ENCODE data around the gene RNLS. TPM values are rescaled to one million over a fixed set of nuclear protein-coding genes. Genes with fewer than 3 reads are reported as not detected.

Gene RNLS
- total and polyA plus RNA-seq, 2 donors from 2014 or later: 19.5 to 21.1 TPM

DNA sequence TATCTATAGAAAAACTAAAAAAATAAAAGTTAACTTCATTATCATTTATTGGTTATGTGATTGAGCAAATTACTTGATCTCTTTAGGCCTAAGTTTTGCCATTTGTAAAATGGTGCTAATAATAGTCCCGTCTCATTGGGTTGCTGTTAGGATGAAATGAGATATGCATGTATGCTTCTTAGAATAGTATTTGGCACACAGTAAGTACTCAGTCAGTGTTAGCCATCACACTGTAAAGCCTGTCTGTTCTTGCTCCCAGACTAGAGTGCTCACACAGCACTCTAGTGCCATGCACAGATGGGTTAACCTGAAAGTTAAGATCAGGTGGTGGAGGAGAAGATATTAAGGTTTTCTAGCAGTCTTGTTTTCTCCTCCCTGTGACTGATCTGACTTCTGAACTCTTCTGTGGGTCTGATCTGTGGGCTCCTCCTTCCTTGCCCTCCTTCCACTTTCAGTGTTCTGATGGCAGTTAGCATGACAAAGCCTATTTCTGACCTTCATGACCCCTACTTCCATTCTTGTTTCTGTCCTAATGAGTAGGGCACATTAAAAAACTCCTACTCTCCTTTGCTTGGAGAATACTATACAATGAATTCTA is 167.5 kb downstream of the RNLS start:
- TF ChIP-seq, protein P1, sequence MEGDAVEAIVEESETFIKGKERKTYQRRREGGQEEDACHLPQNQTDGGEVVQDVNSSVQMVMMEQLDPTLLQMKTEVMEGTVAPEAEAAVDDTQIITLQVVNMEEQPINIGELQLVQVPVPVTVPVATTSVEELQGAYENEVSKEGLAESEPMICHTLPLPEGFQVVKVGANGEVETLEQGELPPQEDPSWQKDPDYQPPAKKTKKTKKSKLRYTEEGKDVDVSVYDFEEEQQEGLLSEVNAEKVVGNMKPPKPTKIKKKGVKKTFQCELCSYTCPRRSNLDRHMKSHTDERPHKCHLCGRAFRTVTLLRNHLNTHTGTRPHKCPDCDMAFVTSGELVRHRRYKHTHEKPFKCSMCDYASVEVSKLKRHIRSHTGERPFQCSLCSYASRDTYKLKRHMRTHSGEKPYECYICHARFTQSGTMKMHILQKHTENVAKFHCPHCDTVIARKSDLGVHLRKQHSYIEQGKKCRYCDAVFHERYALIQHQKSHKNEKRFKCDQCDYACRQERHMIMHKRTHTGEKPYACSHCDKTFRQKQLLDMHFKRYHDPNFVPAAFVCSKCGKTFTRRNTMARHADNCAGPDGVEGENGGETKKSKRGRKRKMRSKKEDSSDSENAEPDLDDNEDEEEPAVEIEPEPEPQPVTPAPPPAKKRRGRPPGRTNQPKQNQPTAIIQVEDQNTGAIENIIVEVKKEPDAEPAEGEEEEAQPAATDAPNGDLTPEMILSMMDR (IDR thresholded peaks at IDR 0.05; ENCODE audit: borderline replicate concordance, extremely low read depth, insufficient read depth): no peak
- Histone ChIP-seq H3K9me3 (ENCODE audit: control insufficient read depth in 2 of 3, insufficient read depth in 1 of 3, low read length in 3 of 3) (no peaks in the 10 kb centered on the region), H3K4me3 (ENCODE audit: low read length in 3 of 3) (no peak overlapping the region), H3K9ac (ENCODE audit: low read length in 3 of 3) (no peak overlapping the region), H3K36me3 (ENCODE audit: control insufficient read depth in 2 of 3, insufficient read depth in 3 of 3, low read length in 3 of 3) (no peaks in the 10 kb centered on the region), H3K4me1 (ENCODE audit: control insufficient read depth in 2 of 3, insufficient read depth in 2 of 3, low read depth in 1 of 3, low read length in 3 of 3) (no peaks in the 10 kb centered on the region), H3K27me3 (ENCODE audit: control insufficient read depth, insufficient read depth, low read length) (no peaks in the 10 kb centered on the region), H3K27ac (ENCODE audit: low read depth in 2 of 2, low read length in 2 of 2) (no peak overlapping the region)
- intact Hi-C loops (cut with DNase I): no loop called here
- DNase-seq (no peak), FAIRE-seq (no peak)

GRCh38 chr10:88413412-88413811 is 169.7 kb downstream of the RNLS start:
- no peak for DNase-seq
- Histone ChIP-seq H3K4me3 (ENCODE audit: low read length in 3 of 3) (no peak overlapping the region), H3K36me3 (ENCODE audit: control insufficient read depth in 2 of 3, insufficient read depth in 3 of 3, low read length in 3 of 3) (no peaks in the 10 kb centered on the region), H3K9ac (ENCODE audit: low read length in 3 of 3) (no peak overlapping the region), H3K27me3 (ENCODE audit: control insufficient read depth, insufficient read depth, low read length) (no peaks in the 10 kb centered on the region), H3K9me3 (ENCODE audit: control insufficient read depth in 2 of 3, insufficient read depth in 1 of 3, low read length in 3 of 3) (no peaks in the 10 kb centered on the region), H3K4me1 (ENCODE audit: control insufficient read depth in 2 of 3, insufficient read depth in 2 of 3, low read depth in 1 of 3, low read length in 3 of 3) (no peaks in the 10 kb centered on the region), H3K27ac (ENCODE audit: low read depth in 2 of 2, low read length in 2 of 2) (no peak overlapping the region)
- intact Hi-C loops (cut with DNase I): no loop called here
- FAIRE-seq: no peak
- TF ChIP-seq, protein P1 (IDR thresholded peaks at IDR 0.05; ENCODE audit: borderline replicate concordance, extremely low read depth, insufficient read depth): no peak

DNA sequence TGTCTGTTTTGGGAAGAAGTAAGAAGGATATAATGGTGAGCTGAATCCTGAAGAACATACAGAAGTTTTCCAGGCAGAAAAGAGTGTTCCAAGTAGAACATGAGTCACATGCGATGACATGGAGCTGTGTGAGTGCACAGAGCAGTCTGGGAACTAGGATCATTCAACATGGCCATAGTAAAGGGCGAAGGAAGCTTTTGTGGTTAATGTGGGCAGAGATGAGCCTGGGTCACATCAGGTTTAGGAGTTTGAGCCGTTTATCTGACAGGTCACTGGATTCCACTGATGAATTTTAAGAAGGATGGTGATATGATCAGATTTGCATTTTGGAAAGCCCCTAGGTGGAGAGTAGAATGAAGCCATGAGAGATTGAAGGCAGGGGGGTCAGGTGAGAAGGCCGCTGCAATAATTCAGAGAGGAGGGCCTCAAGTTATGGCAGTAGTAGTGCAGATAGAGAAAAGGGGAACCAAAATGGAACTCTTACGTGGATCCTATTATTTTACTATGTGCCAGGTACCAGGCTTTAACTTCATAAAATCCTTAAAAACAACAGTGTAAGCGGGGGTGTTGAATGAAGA is 171.3 kb downstream of the RNLS start:
- no peak for FAIRE-seq
- no peaks in the 10 kb centered on the region for H3K36me3 ChIP-seq (ENCODE audit: control insufficient read depth in 2 of 3, insufficient read depth in 3 of 3, low read length in 3 of 3)
- H3K4me3 ChIP-seq (ENCODE audit: low read length in 3 of 3): no peak overlapping the region
- no peaks in the 10 kb centered on the region for H3K9me3 ChIP-seq (ENCODE audit: control insufficient read depth in 2 of 3, insufficient read depth in 1 of 3, low read length in 3 of 3)
- DNase-seq: no peak
- intact Hi-C loops (cut with DNase I): no loop called here
- no peak overlapping the region for H3K27ac ChIP-seq (ENCODE audit: low read depth in 2 of 2, low read length in 2 of 2)
- TF ChIP-seq, protein P1 (IDR thresholded peaks at IDR 0.05; ENCODE audit: borderline replicate concordance, extremely low read depth, insufficient read depth): no peak
- H3K27me3 ChIP-seq (ENCODE audit: control insufficient read depth, insufficient read depth, low read length): no peaks in the 10 kb centered on the region
- no peaks in the 10 kb centered on the region for H3K4me1 ChIP-seq (ENCODE audit: control insufficient read depth in 2 of 3, insufficient read depth in 2 of 3, low read depth in 1 of 3, low read length in 3 of 3)
- no peak overlapping the region for H3K9ac ChIP-seq (ENCODE audit: low read length in 3 of 3)
